HTERT RPE-1 (cell line): ENCODE results near the gene PTPN13.

Experiments used
- in situ Hi-C: fragments of 300-500 bp; cut with MboI; formaldehyde crosslinking; loops from 4 replicates; pipeline ENCODE4 v1.14.3; 2020; ENCODE audit warnings: low sequenced_read_pairs

PTPN13 gene

DNA sequence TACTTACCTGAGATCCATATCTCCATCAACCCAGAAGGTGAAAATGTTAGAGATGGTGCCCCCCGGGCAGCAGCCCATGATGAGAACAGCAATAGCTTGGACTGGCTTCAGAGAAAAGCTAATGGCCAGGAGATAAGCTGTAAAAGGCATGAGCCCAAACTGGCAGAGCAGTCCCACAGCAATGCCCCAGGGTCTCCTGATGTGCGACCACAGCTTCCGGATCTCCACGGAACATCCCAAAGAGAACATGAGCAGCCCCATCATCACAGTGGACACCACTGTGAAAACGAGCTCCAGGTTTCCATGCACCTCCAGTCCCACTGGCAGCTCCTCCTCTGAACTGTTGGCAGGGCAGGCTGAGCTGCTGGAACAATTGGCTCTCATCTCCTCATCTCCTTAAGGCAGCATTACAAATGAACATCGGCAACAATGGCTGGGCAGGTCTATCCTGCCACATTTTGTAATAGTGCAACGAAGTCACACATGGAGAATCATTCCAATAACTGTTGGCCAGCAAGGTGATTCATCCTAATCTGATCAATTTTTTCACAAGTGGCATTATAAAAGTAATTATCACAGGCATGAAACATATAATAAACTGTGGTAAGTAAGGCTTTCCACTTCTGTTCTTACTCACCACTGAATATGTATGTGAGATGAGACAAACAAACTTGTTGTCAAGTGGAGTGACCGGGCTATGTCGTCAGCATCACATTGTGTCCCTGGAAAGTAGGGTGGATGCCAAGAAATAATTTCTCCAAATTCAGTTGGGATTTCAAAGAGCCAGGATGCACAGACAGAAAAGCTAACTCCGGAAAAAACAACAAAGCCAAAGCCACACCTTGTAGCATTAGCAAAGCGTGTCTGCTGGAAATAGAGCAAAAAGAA, 254.9 kb downstream of the PTPN13 start, which contains the start of gene SLC10A6:
SLC10A6 (minus strand) TSS at position 653 of the 888 bp plus-strand sequence; CDS start at position 384, 269 bp downstream.
- in situ Hi-C loops = no loop called here

DNA sequence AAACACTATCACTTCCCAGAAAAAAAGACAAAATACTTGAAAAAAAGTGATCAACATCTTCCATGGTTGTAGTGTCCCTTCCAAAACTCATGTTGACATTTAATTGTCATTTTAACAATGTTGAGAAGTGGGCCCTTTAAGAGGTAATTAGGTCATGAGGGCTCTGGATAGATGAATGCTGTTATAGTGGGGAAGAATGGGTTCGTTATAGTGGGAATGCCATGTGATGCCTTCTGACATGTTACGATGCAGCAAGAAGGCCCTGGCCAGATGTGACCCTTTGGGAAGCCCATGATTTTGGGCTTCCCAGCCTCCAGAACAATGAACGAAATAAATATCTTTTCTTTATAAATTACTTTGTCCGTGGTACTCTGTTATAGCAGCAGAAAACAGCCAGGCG, 259.1 kb downstream of the PTPN13 start:
- in situ Hi-C loops = no loop called here

DNA sequence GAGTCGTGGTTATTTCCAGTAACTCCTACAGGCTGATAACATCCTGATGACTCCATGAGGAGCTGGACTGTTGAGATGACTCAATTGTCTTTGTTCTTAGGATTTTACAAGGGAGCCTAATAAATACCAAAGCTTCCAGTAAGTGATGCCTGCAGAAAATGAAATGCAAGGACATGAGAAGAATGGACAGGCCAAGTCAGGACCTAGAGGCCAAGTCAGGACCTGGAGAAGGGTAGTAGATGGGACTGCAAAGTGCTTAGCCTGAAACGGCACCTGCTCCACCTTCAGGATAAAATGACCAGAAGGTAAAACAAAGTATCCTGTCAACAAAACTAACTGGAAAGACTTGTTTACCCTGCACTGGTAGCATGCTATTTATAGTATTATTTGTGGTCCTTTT, 261.5 kb downstream of the PTPN13 start:
- in situ Hi-C loops = no loop called here

DNA sequence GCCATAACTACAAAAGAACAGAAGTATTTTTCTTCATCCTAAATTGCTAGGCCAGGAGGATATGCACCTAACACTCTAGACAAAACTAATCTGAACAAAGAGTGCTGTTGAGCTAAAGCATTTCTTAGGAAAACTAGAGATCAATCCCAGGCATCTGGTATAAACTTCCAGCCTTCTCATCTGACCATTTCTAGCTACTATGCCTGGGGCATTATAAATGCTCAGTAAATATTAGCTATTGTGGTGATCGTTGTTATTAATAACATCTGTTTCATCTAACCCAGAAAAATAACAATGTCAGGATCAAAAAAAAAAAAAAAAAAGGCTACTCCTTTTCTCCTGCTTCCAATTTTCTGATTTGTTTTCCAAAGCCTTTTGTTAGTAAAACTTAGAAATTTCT, 262.8 kb downstream of the PTPN13 start:
- in situ Hi-C loops = no loop called here

DNA sequence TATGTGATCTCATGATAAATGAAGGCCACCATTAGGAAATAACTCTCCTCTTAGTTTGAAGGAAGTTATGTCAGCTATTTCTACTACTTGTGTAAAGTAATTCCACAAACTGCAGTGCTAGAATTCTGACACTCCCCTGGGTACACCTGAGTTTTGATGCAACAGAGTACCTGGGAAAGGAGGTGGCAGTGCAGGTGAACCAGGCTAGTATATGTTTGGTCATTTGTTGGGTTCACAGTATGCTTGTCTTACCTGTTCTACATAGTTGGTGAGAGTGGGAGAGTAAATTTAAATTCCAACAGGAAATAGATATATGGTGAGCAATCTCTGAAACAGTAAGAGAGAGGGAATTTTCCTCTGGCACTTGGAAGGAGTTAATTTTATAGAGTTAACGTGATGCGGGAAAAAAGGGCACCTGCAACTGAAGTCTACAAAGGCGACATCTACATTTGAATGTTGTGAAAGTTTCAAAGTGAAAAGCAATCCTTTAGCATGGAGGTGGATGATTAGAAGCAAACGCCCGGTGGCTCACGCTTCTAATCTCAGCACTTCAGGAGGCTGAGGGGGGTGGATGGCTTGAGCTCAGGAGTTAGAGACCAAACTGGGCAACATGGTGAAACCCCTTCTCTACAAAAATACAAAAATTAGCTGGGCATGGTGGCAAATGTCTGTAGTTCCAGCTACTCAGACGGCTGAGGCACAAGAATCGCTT, 263.4 kb downstream of the PTPN13 start:
- in situ Hi-C loops = no loop called here
